Natural killer cell (primary cell): ENCODE data around the gene POLR2C. TPM values are rescaled to one million over a fixed set of nuclear protein-coding genes. Genes with fewer than 3 reads are reported as not detected.

Source experiments
- ATAC-seq, 3 donors: fragments of 150-1000 bp in 2 of 3; fragments of 200-7000 bp in 1 of 3; cut with Tn5 transposase; 1 replicate in 1 of 3; 2 replicates in 2 of 3; pipeline ENCODE4 v1.10.0; 2021; ENCODE audit warnings: mild to moderate bottlenecking in 2 of 3, moderate library complexity in 2 of 3
- DNase-seq, 2 donors: peaks; one replicate each; pipeline versions ENCODE4 v3.0.0 to v3.0.0-alpha.2; 2013 to 2021; ENCODE audit warnings: mixed read lengths in 1 of 2
- H3K27ac ChIP-seq: one replicate; pipeline ENCODE4 v1.5.1; 2013; ENCODE audit warnings: mild to moderate bottlenecking, low read length
- H3K27me3 ChIP-seq: one replicate; pipeline ENCODE4 v1.6.1; 2013; ENCODE audit warnings: low read length; ENCODE audit not compliant: control insufficient read depth, insufficient read depth
- H3K36me3 ChIP-seq: one replicate; pipeline ENCODE4 v1.6.1; 2013; ENCODE audit warnings: low read length; ENCODE audit not compliant: control insufficient read depth, insufficient read depth
- H3K4me1 ChIP-seq: one replicate; pipeline ENCODE4 v1.6.1; 2013; ENCODE audit warnings: low read length; ENCODE audit not compliant: control insufficient read depth, insufficient read depth
- H3K4me3 ChIP-seq: one replicate; pipeline ENCODE4 v1.5.1; 2013; ENCODE audit warnings: low read length
- H3K9me3 ChIP-seq: one replicate; pipeline ENCODE4 v1.6.1; 2013; ENCODE audit warnings: low read length; ENCODE audit not compliant: control insufficient read depth, insufficient read depth
- H3K27ac Mint-ChIP-seq, 2 donors: one replicate each; pipeline ENCODE4 v1.8.0; 2022; ENCODE audit warnings: mild to moderate bottlenecking in 2 of 2, mixed read lengths in 2 of 2, moderate library complexity in 1 of 2
- H3K27me3 Mint-ChIP-seq, 2 donors: one replicate each; pipeline ENCODE4 v1.8.0; 2022; ENCODE audit warnings: low read depth in 2 of 2, mixed read lengths in 2 of 2
- H3K36me3 Mint-ChIP-seq: one replicate; pipeline ENCODE4 v1.8.0; 2022; ENCODE audit warnings: mixed read lengths
- H3K4me1 Mint-ChIP-seq, 2 donors: one replicate each; pipeline ENCODE4 v1.8.0; 2022; ENCODE audit warnings: mixed read lengths in 2 of 2
- H3K4me3 Mint-ChIP-seq: one replicate; pipeline ENCODE4 v1.8.0; 2022; ENCODE audit warnings: mild to moderate bottlenecking, moderate library complexity, mixed read lengths
- H3K9me3 Mint-ChIP-seq, 2 donors: one replicate each; pipeline ENCODE4 v1.8.0; 2022; ENCODE audit warnings: mixed read lengths in 2 of 2
- CTCF ChIP-seq: fragments of 200-600 bp; IDR thresholded peaks from one replicate; pipeline ENCODE4 v1.8.0; 2022; ENCODE audit warnings: antibody characterized with exemption
- WGBS: methylation state at CpG from one replicate; pipeline ENCODE4 v1.1.7; 2013; ENCODE audit warnings: missing lambda C conversion rate; ENCODE audit not compliant: insufficient coverage; 5-methylcytosine and 5-hydroxymethylcytosine counted together
- intact Hi-C: fragments of 100-400 bp; cut with micrococcal nuclease; formaldehyde crosslinking; loops from one replicate; pipeline ENCODE4 v1.14.2; 2022
- total RNA-seq, 4 donors: library from RNA; stranded (reverse); fragments of 120-200 nt in 1 of 4; gene quantifications; one replicate each; pipeline versions ENCODE4 v1.2.3 to v1.2.4, GENCODE V29; 2013 to 2022

POLR2C gene
- total RNA-seq, 3 donors from 2014 or later (not counting 1 experiment from before 2014, with no cell fraction given) = 55.4 to 71.2 (median 66.7) TPM

DNA sequence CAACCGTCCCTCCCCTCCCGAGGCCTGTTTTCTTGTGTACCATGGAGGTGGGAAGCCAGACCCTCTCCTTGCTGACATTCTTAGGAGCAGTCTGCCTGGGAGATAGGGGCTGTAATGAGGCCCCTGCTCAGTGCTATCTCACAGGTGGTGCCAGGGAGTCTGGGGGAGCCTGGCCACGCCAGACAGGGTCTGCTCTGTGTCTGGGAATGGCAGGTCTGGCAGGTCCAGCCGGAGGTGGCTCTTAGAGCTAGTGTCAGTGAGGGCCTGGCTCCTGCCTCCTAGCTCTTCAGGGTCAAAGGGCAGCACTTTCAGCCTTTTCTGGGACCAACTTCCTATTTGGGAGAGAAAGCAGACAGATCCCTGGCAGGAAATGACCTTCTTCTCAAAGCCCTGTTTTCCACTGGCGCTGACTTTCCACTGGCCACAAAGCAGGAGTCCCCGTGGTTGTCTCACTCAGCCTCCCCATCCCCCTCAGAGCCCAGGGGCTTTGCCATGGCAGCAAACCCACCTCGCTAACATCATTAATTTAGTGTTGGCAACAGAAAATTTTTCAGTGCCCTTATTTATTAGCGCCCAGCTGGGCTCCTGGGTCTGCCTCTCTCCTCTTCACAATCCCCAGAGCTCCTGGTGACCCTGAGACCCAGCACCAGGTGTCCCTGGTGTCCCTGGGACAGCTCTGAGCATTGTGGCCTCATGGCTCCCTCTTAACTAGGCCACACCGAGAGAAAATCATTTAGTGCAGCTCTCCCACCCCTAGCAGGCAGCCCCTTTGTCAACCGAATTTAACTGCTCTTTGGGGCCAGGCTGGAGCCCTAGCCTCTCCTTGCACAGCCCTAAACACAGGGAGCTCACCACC, 47.8 kb downstream of the POLR2C start:
- no peaks in the 10 kb centered on the region for H3K9me3 Mint-ChIP-seq
- no peaks in the 10 kb centered on the region for H3K4me1 ChIP-seq
- ATAC-seq (no peak), DNase-seq (no peak)
- H3K36me3 Mint-ChIP-seq = no peaks in the 10 kb centered on the region
- no peaks in the 10 kb centered on the region for H3K9me3 ChIP-seq
- no peak for TF ChIP-seq CTCF
- no peaks in the 10 kb centered on the region for H3K27me3 ChIP-seq
- H3K4me3 Mint-ChIP-seq = no peak overlapping the region
- no peak overlapping the region for H3K4me3 ChIP-seq
- H3K27ac ChIP-seq = no peak overlapping the region
- no peaks in the 10 kb centered on the region for H3K27me3 Mint-ChIP-seq
- H3K27ac Mint-ChIP-seq = no peak overlapping the region
- H3K4me1 Mint-ChIP-seq = no peaks in the 10 kb centered on the region
- WGBS = 85% methylated on average over 10 of the region's 10 CpGs
- intact Hi-C loops = no loop called here
- peaks cover 24% of the 10 kb centered on the region for H3K36me3 ChIP-seq

- H3K27ac ChIP-seq = no peak overlapping the region
- no peaks in the 10 kb centered on the region for H3K4me1 ChIP-seq
- Mint-ChIP-seq H3K27ac (no peak overlapping the region), H3K4me1 (peaks cover 0 to 6% of the 10 kb centered on the region in 2 donors), H3K9me3 (no peaks in the 10 kb centered on the region), H3K27me3 (no peaks in the 10 kb centered on the region), H3K4me3 (no peak overlapping the region), H3K36me3 (no peaks in the 10 kb centered on the region)
- H3K4me3 ChIP-seq = no peak overlapping the region
- 96% methylated on average over 15 of the region's 23 CpGs for WGBS
- no peak for ATAC-seq
- no peaks in the 10 kb centered on the region for H3K27me3 ChIP-seq
- TF ChIP-seq CTCF = no peak
- no peak for DNase-seq
- intact Hi-C loops = no loop called here
- no peaks in the 10 kb centered on the region for H3K9me3 ChIP-seq
- peaks cover 45% of the 10 kb centered on the region for H3K36me3 ChIP-seq
Measured at GRCh38 chr16:57512296-57513001, 50.0 kb downstream of the POLR2C start.

- no peak overlapping the region for H3K27ac ChIP-seq
- Mint-ChIP-seq H3K27me3 (no peaks in the 10 kb centered on the region), H3K4me3 (no peak overlapping the region), H3K4me1 (peaks cover 0 to 6% of the 10 kb centered on the region in 2 donors), H3K36me3 (no peaks in the 10 kb centered on the region), H3K9me3 (no peaks in the 10 kb centered on the region), H3K27ac (no peak overlapping the region)
- TF ChIP-seq CTCF = no peak
- H3K9me3 ChIP-seq = no peaks in the 10 kb centered on the region
- no peak for ATAC-seq
- H3K27me3 ChIP-seq = no peaks in the 10 kb centered on the region
- intact Hi-C loops = no loop called here
- H3K36me3 ChIP-seq = peaks cover 52% of the 10 kb centered on the region
- no peak overlapping the region for H3K4me3 ChIP-seq
- DNase-seq = no peak
- WGBS = 95% methylated on average over 14 of the region's 14 CpGs
- no peaks in the 10 kb centered on the region for H3K4me1 ChIP-seq
Measured at GRCh38 chr16:57513371-57514102, 51.1 kb downstream of the POLR2C start.
